Breast epithelium (tissue), 3 donors: ENCODE results near the gene CCK.

Source experiments
- POLR2A ChIP-seq: fragments of 450-650 bp; IDR thresholded peaks from one replicate; pipeline ENCODE4 v1.6.1; 2016; ENCODE audit warnings: antibody characterized with exemption, mild to moderate bottlenecking, moderate library complexity
- POLR2AphosphoS5 ChIP-seq, 3 donors: sonication (generic); formaldehyde crosslinking; IDR thresholded peaks; one replicate each; pipeline ENCODE4 v1.6.1; 2017; ENCODE audit warnings: antibody characterized with exemption in 3 of 3
- TF ChIP-seq, protein P1 (sequence below), 3 donors: fragments of 450-650 bp; IDR thresholded peaks; one replicate each; pipeline ENCODE4 v1.5.1; 2016 to 2017; ENCODE audit warnings: antibody characterized with exemption in 3 of 3, mild to moderate bottlenecking in 3 of 3, moderate library complexity in 3 of 3

DNA sequence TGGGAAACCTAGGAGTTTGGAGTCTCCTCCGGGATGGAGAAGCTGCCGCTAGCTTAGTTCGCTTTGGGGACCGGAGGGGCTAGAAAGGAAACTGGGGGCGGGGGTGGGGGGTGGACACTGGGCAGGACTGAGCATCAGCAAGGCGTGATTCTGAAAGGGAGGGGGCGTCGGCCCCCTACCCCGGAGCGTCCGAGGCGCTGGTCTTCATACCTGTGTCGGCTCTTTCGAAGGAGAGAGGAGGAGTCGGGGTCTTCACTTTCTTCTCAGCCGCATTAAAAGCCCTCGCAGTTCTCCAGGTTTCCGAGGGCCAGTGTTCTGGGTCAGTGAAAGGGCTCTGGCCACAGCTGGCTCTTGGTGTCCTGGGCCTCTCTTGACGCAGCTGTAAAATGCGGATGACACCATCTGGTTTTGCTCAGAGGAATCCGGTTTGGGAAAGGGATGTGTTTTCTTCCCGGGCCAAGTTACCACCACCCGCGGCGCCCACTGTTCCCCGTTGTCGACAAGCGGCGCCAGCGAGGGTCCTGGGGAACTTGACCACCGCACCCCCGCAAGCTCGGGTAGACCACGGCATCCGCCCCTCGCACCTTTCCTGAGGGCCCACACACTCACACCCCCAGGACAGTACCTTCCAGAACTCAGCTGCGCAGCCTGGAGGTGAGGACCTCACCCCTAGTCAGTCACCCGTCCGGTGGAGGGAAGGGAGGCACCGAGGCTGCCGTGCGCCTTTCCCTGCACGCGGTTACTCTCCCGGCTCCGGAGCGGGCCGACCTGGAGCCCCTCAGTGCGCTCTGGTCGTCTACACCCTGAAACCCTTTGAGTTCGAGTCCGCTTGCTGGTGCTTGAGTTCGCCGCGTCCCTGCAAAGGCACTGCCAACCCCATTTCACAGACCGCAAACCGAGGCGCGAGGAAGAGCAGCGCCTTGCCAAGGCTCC, 660 bp downstream of the CCK start:
- TF ChIP-seq, protein P1, sequence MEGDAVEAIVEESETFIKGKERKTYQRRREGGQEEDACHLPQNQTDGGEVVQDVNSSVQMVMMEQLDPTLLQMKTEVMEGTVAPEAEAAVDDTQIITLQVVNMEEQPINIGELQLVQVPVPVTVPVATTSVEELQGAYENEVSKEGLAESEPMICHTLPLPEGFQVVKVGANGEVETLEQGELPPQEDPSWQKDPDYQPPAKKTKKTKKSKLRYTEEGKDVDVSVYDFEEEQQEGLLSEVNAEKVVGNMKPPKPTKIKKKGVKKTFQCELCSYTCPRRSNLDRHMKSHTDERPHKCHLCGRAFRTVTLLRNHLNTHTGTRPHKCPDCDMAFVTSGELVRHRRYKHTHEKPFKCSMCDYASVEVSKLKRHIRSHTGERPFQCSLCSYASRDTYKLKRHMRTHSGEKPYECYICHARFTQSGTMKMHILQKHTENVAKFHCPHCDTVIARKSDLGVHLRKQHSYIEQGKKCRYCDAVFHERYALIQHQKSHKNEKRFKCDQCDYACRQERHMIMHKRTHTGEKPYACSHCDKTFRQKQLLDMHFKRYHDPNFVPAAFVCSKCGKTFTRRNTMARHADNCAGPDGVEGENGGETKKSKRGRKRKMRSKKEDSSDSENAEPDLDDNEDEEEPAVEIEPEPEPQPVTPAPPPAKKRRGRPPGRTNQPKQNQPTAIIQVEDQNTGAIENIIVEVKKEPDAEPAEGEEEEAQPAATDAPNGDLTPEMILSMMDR (IDR thresholded peaks at IDR 0.05): no peak
- TF ChIP-seq POLR2A (no peak), POLR2AphosphoS5 (IDR thresholded peaks at IDR 0.05) (no peak)
